ENCODE data around the gene FZD1.

DNA sequence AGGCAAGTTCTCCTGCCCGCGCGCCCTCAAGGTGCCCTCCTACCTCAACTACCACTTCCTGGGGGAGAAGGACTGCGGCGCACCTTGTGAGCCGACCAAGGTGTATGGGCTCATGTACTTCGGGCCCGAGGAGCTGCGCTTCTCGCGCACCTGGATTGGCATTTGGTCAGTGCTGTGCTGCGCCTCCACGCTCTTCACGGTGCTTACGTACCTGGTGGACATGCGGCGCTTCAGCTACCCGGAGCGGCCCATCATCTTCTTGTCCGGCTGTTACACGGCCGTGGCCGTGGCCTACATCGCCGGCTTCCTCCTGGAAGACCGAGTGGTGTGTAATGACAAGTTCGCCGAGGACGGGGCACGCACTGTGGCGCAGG lies 1.4 kb downstream of the FZD1 start:
- TF ChIP-seq, protein P1, sequence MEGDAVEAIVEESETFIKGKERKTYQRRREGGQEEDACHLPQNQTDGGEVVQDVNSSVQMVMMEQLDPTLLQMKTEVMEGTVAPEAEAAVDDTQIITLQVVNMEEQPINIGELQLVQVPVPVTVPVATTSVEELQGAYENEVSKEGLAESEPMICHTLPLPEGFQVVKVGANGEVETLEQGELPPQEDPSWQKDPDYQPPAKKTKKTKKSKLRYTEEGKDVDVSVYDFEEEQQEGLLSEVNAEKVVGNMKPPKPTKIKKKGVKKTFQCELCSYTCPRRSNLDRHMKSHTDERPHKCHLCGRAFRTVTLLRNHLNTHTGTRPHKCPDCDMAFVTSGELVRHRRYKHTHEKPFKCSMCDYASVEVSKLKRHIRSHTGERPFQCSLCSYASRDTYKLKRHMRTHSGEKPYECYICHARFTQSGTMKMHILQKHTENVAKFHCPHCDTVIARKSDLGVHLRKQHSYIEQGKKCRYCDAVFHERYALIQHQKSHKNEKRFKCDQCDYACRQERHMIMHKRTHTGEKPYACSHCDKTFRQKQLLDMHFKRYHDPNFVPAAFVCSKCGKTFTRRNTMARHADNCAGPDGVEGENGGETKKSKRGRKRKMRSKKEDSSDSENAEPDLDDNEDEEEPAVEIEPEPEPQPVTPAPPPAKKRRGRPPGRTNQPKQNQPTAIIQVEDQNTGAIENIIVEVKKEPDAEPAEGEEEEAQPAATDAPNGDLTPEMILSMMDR (IDR thresholded peaks at IDR 0.05), result no peak
- TF ChIP-seq ZFX (IDR thresholded peaks at IDR 0.05; ENCODE audit: borderline replicate concordance), result no peak
